GM12878 (cell line): ENCODE results near the gene USP47. TPM values are rescaled to one million over a fixed set of nuclear protein-coding genes. Genes with fewer than 3 reads are reported as not detected.

Experiments used
- ATAC-seq: fragments of 200-7000 bp; cut with Tn5 transposase; 3 replicates; pipeline ENCODE4 v1.9.1; 2020; ENCODE audit warnings: mild to moderate bottlenecking, moderate library complexity
- BruUV-seq: library from RNA; stranded (reverse); fragments of 400-500 nt; replicated peaks from 2 replicates; lab custom pipeline; 2021; lab: Mats Ljungman, UMichigan
- CTCF ChIA-PET: fragments of 300-600 bp; sonication (Branson Sonifier 250); formaldehyde crosslinking; extraction: SDS; loops from one replicate; lab custom pipeline; 2021; ENCODE audit warnings: inconsistent platforms; lab: Yijun Ruan, JAX
- POLR2A ChIA-PET: fragments of 350-600 bp; formaldehyde crosslinking; extraction: SDS; loops from one replicate; lab custom pipeline; 2021; ENCODE audit warnings: inconsistent platforms; lab: Charles Lee
- RAD21 ChIA-PET: fragments of 300-600 bp; sonication (Branson Sonifier 250); formaldehyde crosslinking; loops from one replicate; lab custom pipeline; 2023; ENCODE audit warnings: antibody characterized with exemption; ENCODE audit not compliant: unreplicated experiment; lab: Charles Lee
- SMC1A ChIA-PET: fragments of 300-600 bp; sonication (Branson Sonifier 250); formaldehyde crosslinking; loops from one replicate; lab custom pipeline; 2023; ENCODE audit not compliant: unreplicated experiment, uncharacterized antibody; lab: Charles Lee
- DNase-seq: peaks from one replicate; pipeline ENCODE4 v3.0.0-alpha.2; 2011; ENCODE audit warnings: low read depth, low spot score
- FAIRE-seq: peaks from 3 replicates; lab custom pipeline; 2011; peaks lifted over from hg19 to GRCh38; lab: Jason Lieb, UNC
- H2AFZ ChIP-seq: 2 replicates; pipeline ENCODE4 v1.6.0; 2011; ENCODE audit warnings: low read depth, low read length, control low read depth; ENCODE audit not compliant: control insufficient read depth
- H3K27ac ChIP-seq: 2 replicates; pipeline ENCODE4 v1.5.1; 2011; ENCODE audit warnings: control low read depth; ENCODE audit not compliant: control insufficient read depth, insufficient read depth
- H3K27me3 ChIP-seq, 2 experiments: replicated peaks in 1 of 2; 2 replicates each; pipeline versions ENCODE4 v1.6.0 to v1.6.1; 2011; ENCODE audit warnings: low read length in 1 of 2; ENCODE audit not compliant: control insufficient read depth in 2 of 2, insufficient read depth in 2 of 2
- H3K36me3 ChIP-seq, 2 experiments: 2 replicates each; pipeline ENCODE4 v1.5.1; 2011; ENCODE audit warnings: low read length in 1 of 2; ENCODE audit not compliant: control insufficient read depth in 2 of 2, insufficient read depth in 2 of 2
- H3K4me1 ChIP-seq: 2 replicates; pipeline ENCODE4 v1.6.1; 2011; ENCODE audit warnings: mild to moderate bottlenecking, low read length, moderate library complexity, mixed read lengths; ENCODE audit not compliant: control insufficient read depth, insufficient read depth
- H3K4me2 ChIP-seq: 2 replicates; pipeline ENCODE4 v1.6.0; 2011; ENCODE audit warnings: control low read depth; ENCODE audit not compliant: control insufficient read depth, insufficient read depth
- H3K4me3 ChIP-seq: fragments of 200-600 bp; sonication (generic); 2 replicates; pipeline ENCODE4 v1.5.1; 2016
- H3K79me2 ChIP-seq: 2 replicates; pipeline ENCODE4 v1.6.0; 2011; ENCODE audit warnings: low read length; ENCODE audit not compliant: control insufficient read depth, insufficient read depth
- H3K9ac ChIP-seq: 2 replicates; pipeline ENCODE4 v1.8.0; 2011; ENCODE audit warnings: low read length, control low read depth, mixed read lengths; ENCODE audit not compliant: control insufficient read depth, insufficient read depth
- H3K9me3 ChIP-seq: replicated peaks from 3 replicates; pipeline ENCODE4 v1.5.1; 2011; ENCODE audit warnings: mild to moderate bottlenecking, low read length; ENCODE audit not compliant: control insufficient read depth, insufficient read depth
- H4K20me1 ChIP-seq: 2 replicates; pipeline ENCODE4 v1.6.0; 2011; ENCODE audit not compliant: control insufficient read depth, insufficient read depth
- BRCA1 ChIP-seq: IDR thresholded peaks from 2 replicates; pipeline ENCODE4 v1.6.1; 2011; ENCODE audit warnings: low read depth, low read length, improper control_type of control experiment
- FOXK2 ChIP-seq: fragments of 450-650 bp; IDR thresholded peaks from 2 replicates; pipeline ENCODE4 v1.6.1; 2017; ENCODE audit warnings: mild to moderate bottlenecking, moderate library complexity
- FOXM1 ChIP-seq: IDR thresholded peaks from 2 replicates; pipeline ENCODE4 v1.6.1; 2012; ENCODE audit warnings: low read depth, mild to moderate bottlenecking, inconsistent platforms, low read length, moderate library complexity
- KLF5 ChIP-seq: fragments of 450-650 bp; IDR thresholded peaks from 2 replicates; pipeline ENCODE4 v1.6.1; 2014; ENCODE audit warnings: mild to moderate bottlenecking; ENCODE audit not compliant: partially characterized antibody
- LARP7 ChIP-seq: fragments of 450-650 bp; IDR thresholded peaks from 2 replicates; pipeline ENCODE4 v1.6.1; 2017; ENCODE audit warnings: mild to moderate bottlenecking
- RAD21 ChIP-seq: IDR thresholded peaks from 2 replicates; pipeline ENCODE4 v1.6.1; 2011; ENCODE audit warnings: mild to moderate bottlenecking, low read depth, low read length, moderate library complexity; ENCODE audit not compliant: insufficient read depth
- STAT1 ChIP-seq: fragments of 450-650 bp; conservative IDR thresholded peaks from 2 replicates; pipeline ENCODE4 v1.6.1; 2014; ENCODE audit warnings: antibody characterized with exemption, mild to moderate bottlenecking
- ZBTB40 ChIP-seq: fragments of 450-650 bp; IDR thresholded peaks from 2 replicates; pipeline ENCODE4 v1.6.1; 2016; ENCODE audit warnings: mild to moderate bottlenecking, moderate library complexity, borderline replicate concordance
- in situ Hi-C: fragments of 300-500 bp; cut with MboI; formaldehyde crosslinking; loops from 9 replicates; pipeline ENCODE4 v1.14.3; 2018; ENCODE audit warnings: mixed read lengths
- intact Hi-C: fragments of 100-400 bp; cut with micrococcal nuclease; formaldehyde crosslinking; loops from one replicate; pipeline ENCODE4 v1.14.2; 2022; ENCODE audit not compliant: unreplicated experiment
- polyA plus RNA-seq, 11 experiments: library from polyadenylated mRNA; depleted of rRNA in 4 of 11; unstranded in 6 of 11; stranded (reverse) in 5 of 11; fragments of >200 nt; fragmentation: Nextera tagmentation in 4 of 11; fragmentation: Illumina TruSeq in 1 of 11; extraction: Ambion mirVana in 4 of 11; extraction: Trizol in 1 of 11; gene quantifications; 1 replicate in 1 of 11; 2 replicates in 10 of 11; pipeline versions ENCODE4 v1.2.1 to v1.2.3, GENCODE V29; 2011 to 2016; ENCODE audit warnings: inconsistent platforms in 2 of 11, missing spikeins in 2 of 11, low read depth in 1 of 11
- total RNA-seq, 4 experiments: library from RNA; depleted of rRNA in 3 of 4; stranded (reverse); fragments of >200 nt in 3 of 4; fragmentation: Illumina TruSeq in 1 of 4; extraction: Trizol in 1 of 4; gene quantifications; 2 replicates each; pipeline versions ENCODE4 v1.2.1 to v1.2.3, GENCODE V29; 2013 to 2021
- TF ChIP-seq, protein P1 (sequence below): IDR thresholded peaks from 2 replicates; pipeline ENCODE4 v1.6.1; 2012; ENCODE audit warnings: low read length, inconsistent platforms

USP47 gene
- total and polyA plus RNA-seq, 10 of the 15 experiments (the other 5 are each of a cell fraction or from before 2014, with no cell fraction given) = 13.9 to 54.0 (median 31.6) TPM

GRCh38 chr11:11949482-11949881 is 107.7 kb downstream of the USP47 start:
- Histone ChIP-seq H3K27ac (no peak overlapping the region), H3K9ac (no peak overlapping the region), H3K27me3 (no peaks in the 10 kb centered on the region), H3K79me2 (no peaks in the 10 kb centered on the region), H3K4me1 (no peaks in the 10 kb centered on the region), H3K4me2 (no peak overlapping the region), H3K36me3 (peaks cover 0 to 21% of the 10 kb centered on the region in 2 experiments; a peak in 1 of 4 replicates), H2AFZ (no peak overlapping the region), H3K4me3 (no peak overlapping the region), H4K20me1 (no peaks in the 10 kb centered on the region), H3K9me3 (no peaks in the 10 kb centered on the region)
- FAIRE-seq (no peak), ATAC-seq (no peak), DNase-seq (no peak)
- in situ Hi-C loops (no loop called here), intact Hi-C loops (no loop called here)
- ChIA-PET SMC1A (no interaction called here), CTCF (no interaction called here), RAD21 (no interaction called here), POLR2A (no interaction called here)
- no TSS peak for BruUV-seq
- TF ChIP-seq STAT1 (no peak), KLF5 (no peak), FOXK2 (no peak), LARP7 (no peak), BRCA1 (no peak), RAD21 (no peak), ZBTB40 (no peak), FOXM1 (no peak)
- TF ChIP-seq, protein P1, sequence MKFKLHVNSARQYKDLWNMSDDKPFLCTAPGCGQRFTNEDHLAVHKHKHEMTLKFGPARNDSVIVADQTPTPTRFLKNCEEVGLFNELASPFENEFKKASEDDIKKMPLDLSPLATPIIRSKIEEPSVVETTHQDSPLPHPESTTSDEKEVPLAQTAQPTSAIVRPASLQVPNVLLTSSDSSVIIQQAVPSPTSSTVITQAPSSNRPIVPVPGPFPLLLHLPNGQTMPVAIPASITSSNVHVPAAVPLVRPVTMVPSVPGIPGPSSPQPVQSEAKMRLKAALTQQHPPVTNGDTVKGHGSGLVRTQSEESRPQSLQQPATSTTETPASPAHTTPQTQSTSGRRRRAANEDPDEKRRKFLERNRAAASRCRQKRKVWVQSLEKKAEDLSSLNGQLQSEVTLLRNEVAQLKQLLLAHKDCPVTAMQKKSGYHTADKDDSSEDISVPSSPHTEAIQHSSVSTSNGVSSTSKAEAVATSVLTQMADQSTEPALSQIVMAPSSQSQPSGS = no peak
